K562 (cell line): ENCODE data around the gene PPEF2. TPM values are rescaled to one million over a fixed set of nuclear protein-coding genes. Genes with fewer than 3 reads are reported as not detected.

Experiments
- ATAC-seq: fragments of 200-7000 bp; cut with Tn5 transposase; 3 replicates; pipeline ENCODE4 v1.9.1; 2020; ENCODE audit warnings: moderate library complexity
- BruUV-seq: library from RNA; stranded (reverse); fragments of 400-500 nt; replicated peaks from 2 replicates; lab custom pipeline; 2021; lab: Mats Ljungman, UMichigan
- CTCF ChIA-PET: fragments of 300-600 bp; formaldehyde crosslinking; extraction: SDS; loops from one replicate; lab custom pipeline; 2021; ENCODE audit warnings: low intra/inter-chr PET ratio; lab: Yijun Ruan, JAX
- POLR2A ChIA-PET: fragments of 300-600, 350-650 bp; sonication (Branson Sonifier 250); formaldehyde crosslinking; extraction: SDS; loops from one replicate; lab custom pipeline; 2021; ENCODE audit warnings: antibody characterized with exemption, inconsistent platforms; lab: Yijun Ruan, JAX
- DNase-seq, 4 experiments: peaks; one replicate each; pipeline versions ENCODE4 v3.0.0 to v3.0.0-alpha.2; 2011 to 2018; ENCODE audit warnings: low spot score in 3 of 4, mixed read lengths in 3 of 4; ENCODE audit errors: extremely low read depth in 1 of 4
- FAIRE-seq: peaks from 2 replicates; lab custom pipeline; 2011; peaks lifted over from hg19 to GRCh38; lab: Jason Lieb, UNC
- H2AFZ ChIP-seq: 2 replicates; pipeline ENCODE4 v1.6.0; 2011; ENCODE audit warnings: low read depth, low read length, control low read depth, inconsistent platforms
- H3K27ac ChIP-seq: fragments of 200-600 bp; 3 replicates; pipeline ENCODE4 v1.8.0; 2011; ENCODE audit warnings: low read depth, mild to moderate bottlenecking, control low read depth, inconsistent platforms, low read length, moderate library complexity, mixed read lengths; ENCODE audit errors: extremely low read depth
- H3K27me3 ChIP-seq, 2 experiments: fragments of 300-600 bp in 1 of 2; 2 replicates in 1 of 2; 3 replicates in 1 of 2; pipeline versions ENCODE4 v1.6.0 to v1.8.0; 2011; ENCODE audit warnings: inconsistent platforms in 2 of 2, low read length in 2 of 2, mild to moderate bottlenecking in 1 of 2, mixed read lengths in 1 of 2, moderate library complexity in 1 of 2; ENCODE audit not compliant: control insufficient read depth in 2 of 2, insufficient read depth in 2 of 2
- H3K36me3 ChIP-seq: fragments of 300-600 bp; 3 replicates; pipeline ENCODE4 v1.8.0; 2011; ENCODE audit warnings: mild to moderate bottlenecking, low read length, inconsistent platforms; ENCODE audit not compliant: control insufficient read depth, insufficient read depth
- H3K4me1 ChIP-seq, 2 experiments: fragments of 200-600 bp in 1 of 2; replicated peaks in 1 of 2; 2 replicates in 1 of 2; 3 replicates in 1 of 2; pipeline versions ENCODE4 v1.5.1 to v1.8.0; 2011; ENCODE audit warnings: inconsistent platforms in 2 of 2, low read length in 2 of 2, mild to moderate bottlenecking in 1 of 2, mixed read lengths in 1 of 2, moderate library complexity in 1 of 2; ENCODE audit not compliant: control insufficient read depth in 2 of 2, insufficient read depth in 2 of 2
- H3K4me2 ChIP-seq: 2 replicates; pipeline ENCODE4 v1.6.1; 2011; ENCODE audit warnings: low read length, control low read depth, inconsistent platforms, mixed read lengths; ENCODE audit not compliant: insufficient read depth
- H3K4me3 ChIP-seq: fragments of 200-600 bp; sonication (generic), shearing (Covaris generic); 2 replicates; pipeline ENCODE4 v1.5.1; 2016; ENCODE audit warnings: control low read depth, inconsistent platforms
- H3K79me2 ChIP-seq: fragments of 200-600 bp; 3 replicates; pipeline ENCODE4 v1.8.0; 2011; ENCODE audit warnings: low read length, inconsistent platforms; ENCODE audit not compliant: control insufficient read depth, insufficient read depth
- H3K9ac ChIP-seq, 2 experiments: 2 replicates each; pipeline versions ENCODE4 v1.6.0 to v1.6.1; 2011; ENCODE audit warnings: low read depth in 2 of 2, low read length in 2 of 2, control low read depth in 1 of 2, inconsistent platforms in 1 of 2, mild to moderate bottlenecking in 1 of 2, mixed read lengths in 1 of 2; ENCODE audit not compliant: insufficient read depth in 1 of 2
- H3K9me1 ChIP-seq: one replicate; pipeline ENCODE4 v1.6.0; 2011; ENCODE audit warnings: inconsistent platforms, mild to moderate bottlenecking, low read length, moderate library complexity; ENCODE audit not compliant: control insufficient read depth, insufficient read depth
- H3K9me3 ChIP-seq: replicated peaks from 2 replicates; pipeline ENCODE4 v1.5.1; 2011; ENCODE audit warnings: low read depth, low read length, inconsistent platforms; ENCODE audit not compliant: control insufficient read depth, insufficient read depth
- H4K20me1 ChIP-seq: replicated peaks from 2 replicates; pipeline ENCODE4 v1.6.1; 2011; ENCODE audit warnings: low read length, inconsistent platforms, mixed read lengths; ENCODE audit not compliant: control insufficient read depth, insufficient read depth
- C11orf30 ChIP-seq: fragments of 450-650 bp; IDR thresholded peaks from 2 replicates; pipeline ENCODE4 v1.6.1; 2016; ENCODE audit warnings: low read depth, mild to moderate bottlenecking
- CEBPB ChIP-seq: fragments of 450-650 bp; IDR thresholded peaks from 2 replicates; pipeline ENCODE4 v1.6.1; 2016; ENCODE audit warnings: missing genetic modification characterization, missing compliant biosample characterization
- ELF1 ChIP-seq: fragments of 200-800 bp; sonication (Bioruptor generic); IDR thresholded peaks from 2 replicates; pipeline ENCODE4 v1.6.1; 2016; ENCODE audit warnings: missing genetic modification characterization, missing compliant biosample characterization
- FOXK2 ChIP-seq, 2 experiments: fragments of 450-650 bp; IDR thresholded peaks in 1 of 2; conservative IDR thresholded peaks in 1 of 2; 2 replicates each; pipeline ENCODE4 v1.6.1; 2016; ENCODE audit warnings: low read depth in 2 of 2, mild to moderate bottlenecking in 1 of 2
- GABPB2 ChIP-seq: fragments of 250-450 bp; sonication (Bioruptor Pico); conservative IDR thresholded peaks from 2 replicates; pipeline ENCODE4 v1.5.1; 2021; ENCODE audit warnings: mild to moderate bottlenecking
- HES1 ChIP-seq: fragments of 450-650 bp; IDR thresholded peaks from 2 replicates; pipeline ENCODE4 v1.6.1; 2016; ENCODE audit warnings: low read depth, mild to moderate bottlenecking, moderate library complexity
- HMG20B ChIP-seq: fragments of 250-450 bp; sonication (Bioruptor Pico); IDR thresholded peaks from 2 replicates; pipeline ENCODE4 v1.5.0; 2021; ENCODE audit warnings: mild to moderate bottlenecking
- KAT7 ChIP-seq: sonication (generic); formaldehyde crosslinking; IDR thresholded peaks from 2 replicates; pipeline ENCODE4 v1.8.0; 2022; ENCODE audit warnings: missing genetic modification reagents, mild to moderate bottlenecking, borderline replicate concordance
- KDM4B ChIP-seq, 2 experiments: fragments of 450-650 bp in 1 of 2; sonication (generic) in 1 of 2; IDR thresholded peaks; 2 replicates each; pipeline ENCODE4 v1.6.1; 2016 to 2017; ENCODE audit warnings: borderline replicate concordance in 2 of 2, antibody characterized with exemption in 1 of 2, low read depth in 1 of 2, mild to moderate bottlenecking in 1 of 2
- MBD2 ChIP-seq: sonication (generic); IDR thresholded peaks from 2 replicates; pipeline ENCODE4 v1.6.1; 2016; ENCODE audit warnings: low read depth, borderline replicate concordance
- MCM3 ChIP-seq: fragments of 450-650 bp; IDR thresholded peaks from 2 replicates; pipeline ENCODE4 v1.6.1; 2016
- NFE2L1 ChIP-seq: fragments of 450-650 bp; IDR thresholded peaks from 2 replicates; pipeline ENCODE4 v1.6.1; 2016; ENCODE audit warnings: missing genetic modification characterization, low read depth, mild to moderate bottlenecking, missing compliant biosample characterization, moderate library complexity, borderline replicate concordance
- NR4A1 ChIP-seq, 2 experiments: fragments of 250-450 bp in 1 of 2; fragments of 450-650 bp in 1 of 2; sonication (Bioruptor Pico) in 1 of 2; IDR thresholded peaks; 2 replicates each; pipeline versions ENCODE4 v1.4.0 to v1.6.1; 2016 to 2020; ENCODE audit warnings: mild to moderate bottlenecking in 2 of 2, missing compliant biosample characterization in 1 of 2, missing genetic modification characterization in 1 of 2, moderate library complexity in 1 of 2
- POLR2AphosphoS2 ChIP-seq: IDR thresholded peaks from 2 replicates; pipeline ENCODE4 v1.6.1; 2012; ENCODE audit warnings: low read length, improper control_type of control experiment
- RFX1 ChIP-seq: fragments of 450-650 bp; IDR thresholded peaks from 2 replicates; pipeline ENCODE4 v1.6.1; 2016; ENCODE audit warnings: mild to moderate bottlenecking, moderate library complexity
- SMARCB1 ChIP-seq: IDR thresholded peaks from 2 replicates; pipeline ENCODE4 v1.6.1; 2011; ENCODE audit warnings: improper control_type of control experiment, low read depth; ENCODE audit not compliant: insufficient read length
- SREBF1 ChIP-seq: fragments of 150-350 bp; IDR thresholded peaks from 2 replicates; pipeline ENCODE4 v1.6.1; 2014; ENCODE audit warnings: antibody characterized with exemption, low read depth, low read length, borderline replicate concordance
- TAF9B ChIP-seq: fragments of 450-650 bp; IDR thresholded peaks from 2 replicates; pipeline ENCODE4 v1.6.1; 2018; ENCODE audit warnings: mild to moderate bottlenecking; ENCODE audit not compliant: partially characterized antibody
- ZFX ChIP-seq: sonication (generic); formaldehyde crosslinking; IDR thresholded peaks from 2 replicates; pipeline ENCODE4 v1.8.0; 2022; ENCODE audit warnings: mild to moderate bottlenecking, missing genetic modification reagents, moderate library complexity
- ZKSCAN8 ChIP-seq: fragments of 200-800 bp; sonication (Bioruptor generic); IDR thresholded peaks from 2 replicates; pipeline ENCODE4 v1.6.1; 2016; ENCODE audit warnings: missing genetic modification characterization, missing compliant biosample characterization
- ZNF143 ChIP-seq: sonication (generic); formaldehyde crosslinking; IDR thresholded peaks from 2 replicates; pipeline ENCODE4 v1.9.0; 2022; ENCODE audit warnings: mild to moderate bottlenecking, missing genetic modification reagents
- ZNF316 ChIP-seq: fragments of 450-650 bp; IDR thresholded peaks from 2 replicates; pipeline ENCODE4 v1.6.1; 2016
- ZNF57 ChIP-seq: fragments of 450-650 bp; formaldehyde crosslinking; IDR thresholded peaks from 2 replicates; pipeline ENCODE4 v1.4.0; 2020; ENCODE audit warnings: mild to moderate bottlenecking, moderate library complexity
- ZNF75A ChIP-seq: fragments of 450-650 bp; formaldehyde crosslinking; IDR thresholded peaks from 2 replicates; pipeline ENCODE4 v1.4.0; 2020; ENCODE audit warnings: mild to moderate bottlenecking
- ZNF764 ChIP-seq: fragments of 250-450 bp; sonication (Bioruptor Pico); IDR thresholded peaks from 2 replicates; pipeline ENCODE4 v1.4.0; 2020; ENCODE audit warnings: low read depth, mild to moderate bottlenecking, moderate library complexity
- in situ Hi-C: fragments of 300-500 bp; cut with MboI; formaldehyde crosslinking; loops from 4 replicates; pipeline ENCODE4 v1.15.0; 2018; ENCODE audit warnings: inconsistent platforms, mixed read lengths
- intact Hi-C: fragments of 100-400 bp; cut with micrococcal nuclease; formaldehyde crosslinking; loops from 2 replicates; pipeline ENCODE4 v1.14.2; 2022
- polyA plus RNA-seq, 8 experiments: library from polyadenylated mRNA; depleted of rRNA in 4 of 8; stranded (reverse) in 5 of 8; unstranded in 3 of 8; fragments of >200 nt; fragmentation: Nextera tagmentation in 2 of 8; fragmentation: Illumina TruSeq in 1 of 8; extraction: Ambion mirVana in 2 of 8; extraction: Trizol in 1 of 8; gene quantifications; 2 replicates each; pipeline versions ENCODE4 v1.2.1 to v1.2.3, GENCODE V29; 2011 to 2014; ENCODE audit warnings: inconsistent platforms in 1 of 8, missing spikeins in 1 of 8
- total RNA-seq, 7 experiments: library from RNA; depleted of rRNA in 6 of 7; stranded (reverse); fragments of >200 nt in 6 of 7; fragmentation: Illumina TruSeq in 2 of 7; extraction: Trizol in 2 of 7; gene quantifications; 2 replicates each; pipeline versions ENCODE4 v1.2.1 to v1.2.3, GENCODE V29; 2011 to 2021; ENCODE audit warnings: low replicate concordance in 1 of 7

PPEF2 gene
- total and polyA plus RNA-seq, 9 of the 15 experiments (the other 6 are each of a cell fraction or from before 2014, with no cell fraction given), result not detected

- H3K79me2 ChIP-seq, result no peaks in the 10 kb centered on the region
- H3K27me3 ChIP-seq, result peaks cover 0 to 2% of the 10 kb centered on the region in 2 experiments; a peak in 1 of 5 replicates
- no peak overlapping the region for H3K4me2 ChIP-seq
- no peak for ATAC-seq
- no TSS peak for BruUV-seq
- no peak for FAIRE-seq
- ChIA-PET CTCF (no interaction called here), POLR2A (no interaction called here)
- in situ Hi-C loops (no loop called here), intact Hi-C loops (loop anchor here (5.0 kb wide), 1 partner anchor 169 kb away; no protein-coding TSS in a partner anchor)
- H4K20me1 ChIP-seq, result no peaks in the 10 kb centered on the region
- no peaks in the 10 kb centered on the region for H3K9me1 ChIP-seq
- no peaks in the 10 kb centered on the region for H3K36me3 ChIP-seq
- no peak overlapping the region for H3K4me3 ChIP-seq
- H2AFZ ChIP-seq, result no peak overlapping the region
- no peak for DNase-seq
- no peaks in the 10 kb centered on the region for H3K9me3 ChIP-seq
- no peak overlapping the region for H3K9ac ChIP-seq
- no peaks in the 10 kb centered on the region for H3K4me1 ChIP-seq
- no peak overlapping the region for H3K27ac ChIP-seq
- TF ChIP-seq MBD2, result no peak
- no peak for TF ChIP-seq FOXK2 (conservative IDR thresholded peaks at IDR 0.05 in 1 of 2, IDR thresholded peaks at IDR 0.05 in 1 of 2; ENCODE audit: low read depth in 2 of 2)
- no peak for TF ChIP-seq NFE2L1 (tag)
- TF ChIP-seq ELF1, result no peak
- no peak for TF ChIP-seq KDM4B (IDR thresholded peaks at IDR 0.05; ENCODE audit: borderline replicate concordance in 2 of 2, low read depth in 1 of 2)
- TF ChIP-seq GABPB2 (CRISPR knock-in tag), result no peak
- no peak for TF ChIP-seq ZFX (CRISPR knock-in tag)
- TF ChIP-seq TAF9B, result no peak
- no peak for TF ChIP-seq ZNF764 (CRISPR knock-in tag)
- TF ChIP-seq ZNF75A (CRISPR knock-in tag), result no peak
- TF ChIP-seq ZNF316, result peak; percentile 86
- TF ChIP-seq ZNF57 (CRISPR knock-in tag), result no peak
- TF ChIP-seq RFX1, result no peak
- no peak for TF ChIP-seq MCM3
- TF ChIP-seq POLR2AphosphoS2, result no peak
- no peak for TF ChIP-seq ZNF143 (CRISPR knock-in tag)
- no peak for TF ChIP-seq NR4A1 (CRISPR knock-in tag; IDR thresholded peaks at IDR 0.05)
- TF ChIP-seq NR4A1 (tag; IDR thresholded peaks at IDR 0.05), result no peak
- TF ChIP-seq SMARCB1, result no peak
- no peak for TF ChIP-seq ZKSCAN8
- TF ChIP-seq SREBF1, result no peak
- TF ChIP-seq HMG20B (CRISPR knock-in tag), result no peak
- TF ChIP-seq CEBPB, result no peak
- no peak for TF ChIP-seq KAT7 (CRISPR knock-in tag)
- TF ChIP-seq HES1, result no peak
- peak; percentile 75 for TF ChIP-seq C11orf30
These were observed 3.7 kb downstream of the PPEF2 start for GRCh38 chr4:75898536-75898935.
